ENCODE data around the gene GNAQ. TPM values are rescaled to one million over a fixed set of nuclear protein-coding genes. Genes with fewer than 3 reads are reported as not detected.

Gene GNAQ
- total RNA-seq, 1 experiment from 2014 or later = 55.5 TPM

DNA sequence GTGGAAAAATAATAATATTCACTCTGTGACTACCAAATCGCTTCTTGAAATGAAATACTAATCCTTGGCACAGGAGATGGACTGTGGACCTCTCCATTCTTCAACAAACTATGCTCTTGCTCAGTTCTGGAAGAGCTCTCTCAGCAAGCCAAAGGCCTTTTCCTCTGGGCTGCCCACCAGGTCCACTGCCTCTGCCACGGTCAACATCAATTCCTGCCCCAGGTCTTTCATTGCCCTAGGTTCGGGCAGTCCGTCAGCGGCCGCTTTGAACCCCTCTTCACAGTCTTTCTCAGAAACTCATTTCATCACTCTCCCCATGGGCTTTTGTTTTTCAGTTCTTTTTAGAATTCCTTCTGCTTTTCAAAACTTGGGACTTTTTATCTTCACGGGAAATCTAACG, 64.9 kb downstream of the GNAQ start:
- ATAC-seq (no peak), DNase-seq (ENCODE audit: low spot score) (no peak)
- TF ChIP-seq JUN (CRISPR knock-in tag; IDR thresholded peaks at IDR 0.05) = no peak
- TF ChIP-seq FOXK1 (CRISPR knock-in tag; IDR thresholded peaks at IDR 0.05) = no peak
- TF ChIP-seq, protein P1, sequence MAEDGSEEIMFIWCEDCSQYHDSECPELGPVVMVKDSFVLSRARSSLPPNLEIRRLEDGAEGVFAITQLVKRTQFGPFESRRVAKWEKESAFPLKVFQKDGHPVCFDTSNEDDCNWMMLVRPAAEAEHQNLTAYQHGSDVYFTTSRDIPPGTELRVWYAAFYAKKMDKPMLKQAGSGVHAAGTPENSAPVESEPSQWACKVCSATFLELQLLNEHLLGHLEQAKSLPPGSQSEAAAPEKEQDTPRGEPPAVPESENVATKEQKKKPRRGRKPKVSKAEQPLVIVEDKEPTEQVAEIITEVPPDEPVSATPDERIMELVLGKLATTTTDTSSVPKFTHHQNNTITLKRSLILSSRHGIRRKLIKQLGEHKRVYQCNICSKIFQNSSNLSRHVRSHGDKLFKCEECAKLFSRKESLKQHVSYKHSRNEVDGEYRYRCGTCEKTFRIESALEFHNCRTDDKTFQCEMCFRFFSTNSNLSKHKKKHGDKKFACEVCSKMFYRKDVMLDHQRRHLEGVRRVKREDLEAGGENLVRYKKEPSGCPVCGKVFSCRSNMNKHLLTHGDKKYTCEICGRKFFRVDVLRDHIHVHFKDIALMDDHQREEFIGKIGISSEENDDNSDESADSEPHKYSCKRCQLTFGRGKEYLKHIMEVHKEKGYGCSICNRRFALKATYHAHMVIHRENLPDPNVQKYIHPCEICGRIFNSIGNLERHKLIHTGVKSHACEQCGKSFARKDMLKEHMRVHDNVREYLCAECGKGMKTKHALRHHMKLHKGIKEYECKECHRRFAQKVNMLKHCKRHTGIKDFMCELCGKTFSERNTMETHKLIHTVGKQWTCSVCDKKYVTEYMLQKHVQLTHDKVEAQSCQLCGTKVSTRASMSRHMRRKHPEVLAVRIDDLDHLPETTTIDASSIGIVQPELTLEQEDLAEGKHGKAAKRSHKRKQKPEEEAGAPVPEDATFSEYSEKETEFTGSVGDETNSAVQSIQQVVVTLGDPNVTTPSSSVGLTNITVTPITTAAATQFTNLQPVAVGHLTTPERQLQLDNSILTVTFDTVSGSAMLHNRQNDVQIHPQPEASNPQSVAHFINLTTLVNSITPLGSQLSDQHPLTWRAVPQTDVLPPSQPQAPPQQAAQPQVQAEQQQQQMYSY (CRISPR knock-in tag; IDR thresholded peaks at IDR 0.05) = no peak
- no peak for TF ChIP-seq NR1H2 (CRISPR knock-in tag; IDR thresholded peaks at IDR 0.05)
- no peak for TF ChIP-seq ZNF232 (CRISPR knock-in tag; IDR thresholded peaks at IDR 0.05)
- TF ChIP-seq CREB1 (CRISPR knock-in tag; IDR thresholded peaks at IDR 0.05) = no peak
- no peak for TF ChIP-seq ZNF219 (CRISPR knock-in tag; IDR thresholded peaks at IDR 0.05; ENCODE audit: borderline replicate concordance)
- TF ChIP-seq, protein P2, sequence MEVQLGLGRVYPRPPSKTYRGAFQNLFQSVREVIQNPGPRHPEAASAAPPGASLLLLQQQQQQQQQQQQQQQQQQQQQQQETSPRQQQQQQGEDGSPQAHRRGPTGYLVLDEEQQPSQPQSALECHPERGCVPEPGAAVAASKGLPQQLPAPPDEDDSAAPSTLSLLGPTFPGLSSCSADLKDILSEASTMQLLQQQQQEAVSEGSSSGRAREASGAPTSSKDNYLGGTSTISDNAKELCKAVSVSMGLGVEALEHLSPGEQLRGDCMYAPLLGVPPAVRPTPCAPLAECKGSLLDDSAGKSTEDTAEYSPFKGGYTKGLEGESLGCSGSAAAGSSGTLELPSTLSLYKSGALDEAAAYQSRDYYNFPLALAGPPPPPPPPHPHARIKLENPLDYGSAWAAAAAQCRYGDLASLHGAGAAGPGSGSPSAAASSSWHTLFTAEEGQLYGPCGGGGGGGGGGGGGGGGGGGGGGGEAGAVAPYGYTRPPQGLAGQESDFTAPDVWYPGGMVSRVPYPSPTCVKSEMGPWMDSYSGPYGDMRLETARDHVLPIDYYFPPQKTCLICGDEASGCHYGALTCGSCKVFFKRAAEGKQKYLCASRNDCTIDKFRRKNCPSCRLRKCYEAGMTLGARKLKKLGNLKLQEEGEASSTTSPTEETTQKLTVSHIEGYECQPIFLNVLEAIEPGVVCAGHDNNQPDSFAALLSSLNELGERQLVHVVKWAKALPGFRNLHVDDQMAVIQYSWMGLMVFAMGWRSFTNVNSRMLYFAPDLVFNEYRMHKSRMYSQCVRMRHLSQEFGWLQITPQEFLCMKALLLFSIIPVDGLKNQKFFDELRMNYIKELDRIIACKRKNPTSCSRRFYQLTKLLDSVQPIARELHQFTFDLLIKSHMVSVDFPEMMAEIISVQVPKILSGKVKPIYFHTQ (CRISPR knock-in tag; IDR thresholded peaks at IDR 0.05) = no peak
- no peak for TF ChIP-seq ZNF317 (CRISPR knock-in tag; IDR thresholded peaks at IDR 0.05; ENCODE audit: borderline replicate concordance, low read depth)
- TF ChIP-seq ZNF121 (CRISPR knock-in tag; IDR thresholded peaks at IDR 0.05) = no peak
- TF ChIP-seq IRF2 (CRISPR knock-in tag; IDR thresholded peaks at IDR 0.05; ENCODE audit: borderline replicate concordance, low read depth) = no peak
- no peak for TF ChIP-seq SP1 (CRISPR knock-in tag; conservative IDR thresholded peaks at IDR 0.05)
- Mint-ChIP-seq H3K36me3 (peaks cover 6% of the 10 kb centered on the region; the same call in 1 of the 2 replicates), H3K9me3 (peaks cover 6% of the 10 kb centered on the region), H3K4me3 (no peak overlapping the region), H3K4me1 (peaks cover 66% of the 10 kb centered on the region), H3K27ac (no peak overlapping the region), H3K27me3 (ENCODE audit: low read depth) (no peaks in the 10 kb centered on the region)
- ChIA-PET POLR2A (no interaction called here), CTCF (no interaction called here)

DNA sequence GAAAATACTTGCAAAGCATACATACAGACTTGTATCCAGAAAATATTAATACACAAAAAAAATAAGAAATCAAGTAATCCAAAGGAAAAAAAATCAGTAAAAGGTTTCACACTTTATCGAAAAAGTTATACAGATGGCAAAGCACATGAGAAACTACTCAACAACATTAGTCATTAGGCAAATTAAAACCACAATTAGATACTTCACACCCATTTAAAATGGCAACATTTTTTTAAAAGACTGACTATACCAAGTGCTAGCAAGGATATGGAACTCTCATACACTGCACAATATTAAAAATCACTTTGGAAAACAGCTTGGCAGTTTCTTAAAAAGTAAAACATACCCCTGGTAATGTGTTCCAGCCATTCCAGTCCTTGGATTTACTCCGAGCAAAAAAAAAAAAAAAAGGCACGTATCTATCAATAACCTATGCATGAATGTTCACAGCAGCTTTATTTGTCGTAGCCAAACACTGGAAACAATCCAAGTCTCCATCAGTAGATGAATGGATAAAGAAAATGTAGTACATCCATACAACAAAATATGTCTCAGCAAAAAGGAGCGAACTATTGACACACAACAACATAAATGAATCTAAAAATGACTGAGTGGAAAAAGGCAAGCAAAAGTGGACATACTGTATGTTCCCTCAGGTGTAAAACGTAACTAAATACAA, 66.0 kb downstream of the GNAQ start:
- H3K27ac Mint-ChIP-seq = peak overlapping the region; percentile 35; the same call in 1 of the 2 replicates
- peaks cover 6% of the 10 kb centered on the region; the same call in 1 of the 2 replicates for H3K36me3 Mint-ChIP-seq
- ATAC-seq = no peak
- no peak overlapping the region for H3K4me3 Mint-ChIP-seq
- TF ChIP-seq, protein P3, sequence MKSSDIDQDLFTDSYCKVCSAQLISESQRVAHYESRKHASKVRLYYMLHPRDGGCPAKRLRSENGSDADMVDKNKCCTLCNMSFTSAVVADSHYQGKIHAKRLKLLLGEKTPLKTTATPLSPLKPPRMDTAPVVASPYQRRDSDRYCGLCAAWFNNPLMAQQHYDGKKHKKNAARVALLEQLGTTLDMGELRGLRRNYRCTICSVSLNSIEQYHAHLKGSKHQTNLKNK (CRISPR knock-in tag; IDR thresholded peaks at IDR 0.05) = no peak
- TF ChIP-seq, protein P4, sequence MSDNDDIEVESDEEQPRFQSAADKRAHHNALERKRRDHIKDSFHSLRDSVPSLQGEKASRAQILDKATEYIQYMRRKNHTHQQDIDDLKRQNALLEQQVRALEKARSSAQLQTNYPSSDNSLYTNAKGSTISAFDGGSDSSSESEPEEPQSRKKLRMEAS (CRISPR knock-in tag; IDR thresholded peaks at IDR 0.05) = no peak
- no peak for TF ChIP-seq NFYB (CRISPR knock-in tag; conservative IDR thresholded peaks at IDR 0.05; ENCODE audit: low read depth)
- no peak for TF ChIP-seq EMX1 (CRISPR knock-in tag; IDR thresholded peaks at IDR 0.05)
- TF ChIP-seq FOXK1 (CRISPR knock-in tag; IDR thresholded peaks at IDR 0.05) = no peak
- no peak for TF ChIP-seq JUN (CRISPR knock-in tag; IDR thresholded peaks at IDR 0.05)
- no peak for TF ChIP-seq CREM (CRISPR knock-in tag; IDR thresholded peaks at IDR 0.05)
- no peak for TF ChIP-seq NFE2L1 (CRISPR knock-in tag; IDR thresholded peaks at IDR 0.05)
- no peak for TF ChIP-seq TCF7 (CRISPR knock-in tag; IDR thresholded peaks at IDR 0.05; ENCODE audit: low read depth)
- TF ChIP-seq ATF1 (CRISPR knock-in tag; IDR thresholded peaks at IDR 0.05) = no peak
- TF ChIP-seq ETV6 (CRISPR knock-in tag; IDR thresholded peaks at IDR 0.05) = no peak
- no peak for TF ChIP-seq ZNF416 (CRISPR knock-in tag; IDR thresholded peaks at IDR 0.05)
- TF ChIP-seq FOXJ3 (CRISPR knock-in tag; IDR thresholded peaks at IDR 0.05; ENCODE audit: borderline replicate concordance) = no peak
- TF ChIP-seq HMGA2 (CRISPR knock-in tag; IDR thresholded peaks at IDR 0.05) = no peak
- no peak for TF ChIP-seq NR2C2 (CRISPR knock-in tag; IDR thresholded peaks at IDR 0.05)
- TF ChIP-seq MXD4 (CRISPR knock-in tag; IDR thresholded peaks at IDR 0.05; ENCODE audit: borderline replicate concordance) = no peak
- no peak for DNase-seq (ENCODE audit: low spot score)
- no peaks in the 10 kb centered on the region for H3K27me3 Mint-ChIP-seq (ENCODE audit: low read depth)
- peaks cover 71% of the 10 kb centered on the region for H3K4me1 Mint-ChIP-seq
- ChIA-PET CTCF (no interaction called here), POLR2A (no interaction called here)
- peaks cover 6% of the 10 kb centered on the region for H3K9me3 Mint-ChIP-seq

Measured in WTC11 (cell line).